HG03571 (cell line): ENCODE measurements around the gene KIF1C.
"Not testable (repeated sequence)": the region's sequence is repeated elsewhere in the genome, so short reads cannot be mapped to it uniquely, and the experiment has no call there.

Experiments
- ATAC-seq: cut with Tn5 transposase; IDR thresholded peaks from one replicate; pipeline ENCODE4 v1.9.1; 2021; ENCODE audit not compliant: unreplicated experiment

Gene KIF1C

DNA sequence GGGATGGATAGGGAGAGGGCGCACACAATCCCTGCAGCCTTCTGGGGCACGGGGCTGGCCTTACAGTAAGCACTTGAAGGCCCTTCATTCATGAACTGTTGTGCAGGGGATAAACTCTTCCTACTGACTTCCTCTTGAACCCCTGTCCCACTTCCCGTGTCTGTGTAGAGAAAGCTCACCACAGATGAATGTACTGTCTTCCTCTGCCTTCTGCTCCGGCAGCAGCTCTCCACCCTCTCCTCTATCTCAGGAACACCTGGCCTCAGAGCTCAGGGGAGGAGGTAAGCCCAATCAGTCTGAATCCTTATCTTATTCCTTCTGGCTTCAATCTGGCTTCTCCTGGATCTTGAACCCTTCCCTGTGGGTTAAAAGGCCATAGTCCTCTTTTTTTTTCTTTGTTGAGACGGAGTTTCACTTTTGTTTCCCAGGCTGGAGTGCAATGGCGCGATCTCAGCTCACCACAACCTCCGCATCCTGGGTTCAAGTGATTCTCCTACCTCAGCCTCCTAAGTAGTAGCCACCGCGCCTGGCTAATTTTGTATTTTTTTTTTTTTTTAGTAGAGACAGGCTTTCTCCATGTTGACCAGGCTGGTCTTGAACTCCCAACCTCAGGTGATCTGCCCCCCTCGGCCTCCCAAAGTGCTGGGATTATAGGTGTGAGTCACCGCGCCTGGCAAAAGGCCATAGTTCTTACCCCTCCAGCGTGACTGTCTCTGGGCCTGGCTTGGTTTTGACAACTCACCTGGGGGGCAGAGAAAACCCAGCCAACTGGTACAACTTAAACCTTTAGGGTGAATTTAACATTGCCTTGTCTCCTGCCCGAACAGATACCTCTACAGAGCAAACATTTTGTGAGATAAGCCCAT is 44.6 kb downstream of the KIF1C start:
- ATAC-seq = no peak

DNA sequence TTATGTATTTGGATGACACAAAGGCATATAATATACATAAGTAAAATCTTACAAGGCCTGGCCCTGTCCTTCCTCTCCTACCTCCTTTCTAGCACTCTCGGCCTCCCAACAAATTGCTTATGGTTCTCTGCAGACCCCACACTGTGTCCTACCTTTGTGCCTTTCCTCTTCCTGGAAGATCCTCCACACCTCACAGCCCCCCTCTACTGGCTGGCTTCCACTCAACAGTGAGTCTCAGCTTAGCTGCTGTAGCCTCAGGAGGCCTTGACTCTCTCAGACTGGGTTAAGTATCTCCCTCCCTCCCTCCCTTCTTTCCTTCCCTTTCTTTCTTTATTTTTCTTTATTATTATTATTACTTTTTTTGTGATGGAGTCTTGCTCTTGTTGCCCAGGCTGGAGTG is 45.8 kb downstream of the KIF1C start:
- no peak for ATAC-seq

DNA sequence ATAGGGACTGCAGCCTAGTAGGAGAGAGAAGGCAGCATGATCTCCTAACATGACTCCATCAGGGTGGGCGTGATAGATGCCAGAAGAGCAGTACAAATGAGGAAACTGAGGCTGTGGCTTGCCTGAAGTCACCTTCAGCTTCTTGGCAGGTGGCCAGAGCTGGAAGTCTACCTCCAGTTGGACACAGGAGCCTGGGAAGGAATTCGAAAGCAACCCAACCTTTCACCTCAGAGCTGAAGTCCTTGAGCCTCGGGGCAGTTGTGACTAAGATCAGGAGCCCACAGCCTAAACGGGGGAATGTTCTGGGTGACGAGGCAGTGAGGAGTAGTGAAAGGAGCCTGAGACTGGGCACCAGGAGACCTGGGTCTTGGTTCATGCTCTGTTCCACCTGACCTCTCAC is 46.9 kb downstream of the KIF1C start:
- no peak for ATAC-seq

- no peak for ATAC-seq
These were observed 47.7 kb downstream of the KIF1C start for GRCh38 chr17:5045496-5045895.

DNA sequence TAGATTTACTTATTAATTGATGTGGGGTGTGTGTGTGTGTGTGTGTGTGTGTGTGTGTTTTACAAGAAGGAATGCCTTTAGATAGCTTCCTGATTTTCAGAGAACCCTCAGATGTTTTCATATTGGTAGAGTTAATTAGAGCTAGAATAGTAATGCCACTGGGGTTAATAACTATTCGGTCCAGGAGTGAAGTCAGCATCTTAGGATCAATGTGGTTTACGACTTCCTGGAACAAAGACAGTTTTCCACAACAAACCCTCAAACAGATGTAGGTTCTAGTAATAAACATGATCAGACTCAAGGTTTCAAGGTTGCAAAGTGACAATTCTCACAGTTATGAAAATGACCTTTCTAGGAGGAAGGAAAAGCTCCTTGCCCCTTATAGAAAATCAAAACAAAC is 49.7 kb downstream of the KIF1C start:
- ATAC-seq = no peak

GRCh38 chr17:5049314-5049841 is 51.6 kb downstream of the KIF1C start:
- peak; percentile 55 for ATAC-seq

DNA sequence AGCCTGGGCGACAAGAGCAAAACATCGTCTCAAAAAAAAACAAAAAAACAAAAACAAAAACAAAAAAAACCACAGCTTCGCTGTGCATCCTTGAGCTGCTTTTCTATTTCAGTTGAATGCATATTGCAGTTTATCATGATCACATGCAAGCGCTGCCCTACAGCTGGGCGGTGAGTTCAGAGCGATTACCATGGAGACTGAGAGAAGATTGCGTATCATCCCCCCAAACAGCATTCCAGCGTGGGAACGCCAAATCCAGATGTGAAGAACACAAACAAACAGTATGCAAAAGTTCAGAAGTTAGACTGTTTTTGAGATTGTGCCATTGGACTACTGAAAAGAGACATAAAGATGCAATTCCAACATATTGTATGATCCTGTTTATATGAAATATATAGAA is 52.5 kb downstream of the KIF1C start:
- no peak for ATAC-seq

- ATAC-seq = no peak
These were observed 57.8 kb downstream of the KIF1C start for GRCh38 chr17:5055543-5055942.

- ATAC-seq = no peak
These were observed 67.5 kb downstream of the KIF1C start for GRCh38 chr17:5065227-5065744.

- no peak for ATAC-seq
These were observed 70.5 kb downstream of the KIF1C start for GRCh38 chr17:5068236-5068635.

- no peak for ATAC-seq
These were observed 72.0 kb downstream of the KIF1C start for GRCh38 chr17:5069724-5070123.

DNA sequence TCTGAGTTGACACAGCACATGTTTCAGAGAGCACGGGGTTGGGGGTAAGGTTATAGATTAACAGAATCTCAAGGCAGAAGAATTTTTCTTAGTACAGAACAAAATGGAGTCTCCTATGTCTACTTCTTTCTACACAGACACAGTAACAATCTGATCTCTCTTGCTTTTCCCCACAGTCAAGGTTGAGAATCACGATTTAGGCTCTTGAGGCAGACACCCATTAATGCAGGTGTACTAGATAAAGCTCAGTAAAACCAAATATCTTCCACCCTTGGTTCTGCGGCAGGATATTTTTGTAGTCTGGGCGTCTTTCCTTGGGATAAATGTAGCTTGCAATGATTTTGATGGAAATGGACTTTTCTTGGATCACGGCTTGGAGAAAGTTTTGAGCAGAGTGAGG is 77.7 kb downstream of the KIF1C start:
- ATAC-seq = not testable (repeated sequence)

- ATAC-seq = not testable (repeated sequence)
These were observed 79.5 kb downstream of the KIF1C start for GRCh38 chr17:5077275-5077674.

DNA sequence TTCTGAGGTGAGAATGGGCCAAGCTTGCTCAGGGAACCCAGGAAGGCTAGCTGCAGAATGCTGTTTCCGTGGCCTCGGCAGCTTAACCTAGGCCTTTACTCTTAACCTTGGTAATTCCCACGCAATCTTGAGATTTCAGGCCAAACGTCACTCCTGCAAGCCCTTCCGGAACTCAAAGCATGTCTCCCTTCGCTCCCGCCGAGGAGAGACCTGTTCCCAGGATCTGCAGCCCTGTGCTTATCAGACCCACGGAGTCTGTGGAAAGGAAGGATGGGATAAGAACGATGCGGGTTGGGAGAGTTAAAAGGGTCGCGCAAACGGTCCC is 80.0 kb downstream of the KIF1C start:
- no peak for ATAC-seq
